ENCODE results near the gene HADHA.
"Not testable (repeated sequence)": the region's sequence is repeated elsewhere in the genome, so short reads cannot be mapped to it uniquely, and the experiment has no call there.

HADHA gene

GRCh38 chr2:26244309-26245230, at the start of gene HADHA, which contains the start of gene HADHB:
TSS of gene HADHA (minus strand) at chr2:26244632. CDS start at chr2:26244596, 36 bp downstream.
TSS of gene HADHB (plus strand) at chr2:26244939. CDS start at chr2:26254255, 9,316 bp downstream.
- DNase-seq, result peak; percentile 85

GRCh38 chr2:26292646-26293045, 48.2 kb upstream of the HADHA start:
- no peak for DNase-seq

GRCh38 chr2:26290001-26290400, 45.6 kb upstream of the HADHA start:
- DNase-seq, result no peak

GRCh38 chr2:26285931-26286330, 41.5 kb upstream of the HADHA start:
- DNase-seq, result no peak

GRCh38 chr2:26284132-26284531, 39.7 kb upstream of the HADHA start:
- no peak for DNase-seq

- no peak for DNase-seq
Observed at GRCh38 chr2:26283606-26284005, 39.2 kb upstream of the HADHA start.

GRCh38 chr2:26281226-26281625, 36.8 kb upstream of the HADHA start:
- DNase-seq, result no peak

- DNase-seq, result no peak
Observed at GRCh38 chr2:26279886-26280285, 35.5 kb upstream of the HADHA start.

GRCh38 chr2:26276484-26277227, 32.2 kb upstream of the HADHA start:
- no peak for DNase-seq

GRCh38 chr2:26274058-26274613, 29.7 kb upstream of the HADHA start:
- DNase-seq, result no peak

- DNase-seq, result no peak
Observed at GRCh38 chr2:26273501-26273900, 29.1 kb upstream of the HADHA start.

GRCh38 chr2:26270373-26270772, 25.9 kb upstream of the HADHA start:
- no peak for DNase-seq

GRCh38 chr2:26269571-26270158, 25.2 kb upstream of the HADHA start:
- DNase-seq, result no peak

GRCh38 chr2:26268670-26269385, 24.4 kb upstream of the HADHA start:
- not testable (repeated sequence) for DNase-seq

- no peak for DNase-seq
Observed at GRCh38 chr2:26268213-26268612, 23.8 kb upstream of the HADHA start.

- not testable (repeated sequence) for DNase-seq
Observed at GRCh38 chr2:26258836-26259235, 14.4 kb upstream of the HADHA start.

GRCh38 chr2:26255759-26256384, 11.4 kb upstream of the HADHA start:
- no peak for DNase-seq

- DNase-seq, result no peak
Observed at GRCh38 chr2:26251893-26252292, 7.5 kb upstream of the HADHA start.

- no peak for DNase-seq
Observed at GRCh38 chr2:26249625-26250024, 5.2 kb upstream of the HADHA start.

- DNase-seq, result peak; percentile 36
Observed at GRCh38 chr2:26246818-26247217, 2.4 kb upstream of the HADHA start.

- no peak for DNase-seq
Observed at GRCh38 chr2:26245810-26246209, 1.4 kb upstream of the HADHA start.

- DNase-seq, result peak; percentile 58
Observed at GRCh38 chr2:26245231-26245732, 850 bp upstream of the HADHA start.

Data from CD4-positive, alpha-beta T cell treated with Interleukin-17A for 4 hours (primary cell).